ENCODE data around the gene SOAT2. TPM values are rescaled to one million over a fixed set of nuclear protein-coding genes. Genes with fewer than 3 reads are reported as not detected.

The SOAT2 gene
- total and polyA plus RNA-seq, 4 experiments from 2014 or later: 0.20 to 0.85 (median 0.34) TPM

GRCh38 chr12:53065975-53066931, 37.0 kb upstream of the SOAT2 start:
- peaks cover 29% of the 10 kb centered on the region for H3K36me3 ChIP-seq (ENCODE audit: insufficient read depth, low read length)

GRCh38 chr12:53067074-53067992, 36.0 kb upstream of the SOAT2 start:
- H3K4me1 ChIP-seq (ENCODE audit: insufficient read depth, low read length): peaks cover 11% of the 10 kb centered on the region
- H3K36me3 Mint-ChIP-seq: peaks cover 22 to 74% of the 10 kb centered on the region in 2 donors
- H3K9me3 Mint-ChIP-seq: no peaks in the 10 kb centered on the region
- H3K27me3 ChIP-seq (ENCODE audit: insufficient read depth, low read length): no peaks in the 10 kb centered on the region
- peaks cover 38% of the 10 kb centered on the region for H3K36me3 ChIP-seq (ENCODE audit: insufficient read depth, low read length)
- H3K4me3 Mint-ChIP-seq: no peak overlapping the region
- no peaks in the 10 kb centered on the region for H3K9me3 ChIP-seq (ENCODE audit: control insufficient read depth in 1 of 2, low read length in 2 of 2)
- CTCF ChIA-PET (ENCODE audit: partially characterized antibody): interaction anchor here (0.7 to 27.0 kb wide), 17 partner anchors 10 to 401 kb away, joined by 3 to 511 read pairs (median 11); partner anchors contain the start of genes ESPL1, IGFBP6, SOAT2 and SPRYD3
- H3K4me1 Mint-ChIP-seq: peaks cover 10 to 19% (median 13%) of the 10 kb centered on the region in 4 donors
- POLR2A ChIA-PET (ENCODE audit: partially characterized antibody): interaction anchor here (0.6 to 5.1 kb wide), 8 partner anchors 11 to 1272 kb away, joined by 3 to 36 read pairs (median 8); partner anchors contain the start of genes IGFBP6, SOAT2 and SPRYD3
- H3K27ac ChIP-seq (ENCODE audit: low read depth, low read length): no peak overlapping the region
- peak overlapping the region in 3 of 7 donors; percentile 42 to 61 (median 51) for H3K27ac Mint-ChIP-seq
- no peak overlapping the region for H3K4me3 ChIP-seq (ENCODE audit: low read length in 2 of 2)
- intact Hi-C loops (cut with micrococcal nuclease): loop anchor here (2.0 to 5.0 kb wide), 3 partner anchors 125 to 277 kb away; no protein-coding TSS in a partner anchor
- DNase-seq: peak in 1 of 5 donors; percentile 29
- no peaks in the 10 kb centered on the region for H3K27me3 Mint-ChIP-seq

More at GRCh38 chr12:53065975-53066931, 37.0 kb upstream of the SOAT2 start:
- H3K9me3 Mint-ChIP-seq: no peaks in the 10 kb centered on the region
- ChIA-PET POLR2A (ENCODE audit: partially characterized antibody) (interaction anchor here (0.8 to 5.1 kb wide), 8 partner anchors 9 to 255 kb away, joined by 3 to 36 read pairs (median 8); partner anchors contain the start of genes AAAS, IGFBP6, SOAT2 and SPRYD3), CTCF (ENCODE audit: partially characterized antibody) (interaction anchor here (0.6 to 27.0 kb wide), 31 partner anchors 8 to 443 kb away, joined by 3 to 511 read pairs (median 4); partner anchors contain the start of genes AAAS, ESPL1, IGFBP6 and SOAT2)
- peak; percentile 48 to 64 (median 57) for DNase-seq
- H3K4me3 Mint-ChIP-seq: no peak overlapping the region
- no peak overlapping the region for H3K4me3 ChIP-seq (ENCODE audit: low read length in 2 of 2)
- H3K9me3 ChIP-seq (ENCODE audit: control insufficient read depth in 1 of 2, low read length in 2 of 2): no peaks in the 10 kb centered on the region
- peaks cover 16 to 66% of the 10 kb centered on the region in 2 donors for H3K36me3 Mint-ChIP-seq
- intact Hi-C loops (cut with micrococcal nuclease): loop anchor here (1.0 to 5.0 kb wide), 5 partner anchors 33 to 279 kb away; partner anchors contain the start of gene SOAT2
- H3K4me1 Mint-ChIP-seq: peaks cover 9 to 19% (median 12%) of the 10 kb centered on the region in 4 donors
- H3K4me1 ChIP-seq (ENCODE audit: insufficient read depth, low read length): peaks cover 7% of the 10 kb centered on the region
- peak overlapping the region in 6 of 7 donors; percentile 54 to 89 (median 68) for H3K27ac Mint-ChIP-seq
- no peak overlapping the region for H3K27ac ChIP-seq (ENCODE audit: low read depth, low read length)
- H3K27me3 Mint-ChIP-seq: no peaks in the 10 kb centered on the region
- H3K27me3 ChIP-seq (ENCODE audit: insufficient read depth, low read length): no peaks in the 10 kb centered on the region

GRCh38 chr12:53067993-53068770, 35.1 kb upstream of the SOAT2 start:
- DNase-seq: no peak
- intact Hi-C loops (cut with micrococcal nuclease): loop anchor here (2.0 to 5.0 kb wide), 3 partner anchors 124 to 277 kb away; no protein-coding TSS in a partner anchor
- Histone ChIP-seq H3K4me1 (ENCODE audit: insufficient read depth, low read length) (peaks cover 11% of the 10 kb centered on the region), H3K36me3 (ENCODE audit: insufficient read depth, low read length) (peaks cover 44% of the 10 kb centered on the region), H3K9me3 (ENCODE audit: control insufficient read depth in 1 of 2, low read length in 2 of 2) (no peaks in the 10 kb centered on the region), H3K4me3 (ENCODE audit: low read length in 2 of 2) (no peak overlapping the region), H3K27ac (ENCODE audit: low read depth, low read length) (no peak overlapping the region), H3K27me3 (ENCODE audit: insufficient read depth, low read length) (no peaks in the 10 kb centered on the region)
- Mint-ChIP-seq H3K27ac (peak overlapping the region in 5 of 7 donors; percentile 35 to 75 (median 51)), H3K9me3 (no peaks in the 10 kb centered on the region), H3K27me3 (no peaks in the 10 kb centered on the region), H3K36me3 (peaks cover 25 to 81% of the 10 kb centered on the region in 2 donors), H3K4me1 (peaks cover 12 to 19% (median 16%) of the 10 kb centered on the region in 4 donors), H3K4me3 (no peak overlapping the region)
- ChIA-PET CTCF (ENCODE audit: partially characterized antibody) (interaction anchor here (0.7 to 27.0 kb wide), 8 partner anchors 9 to 92 kb away, joined by 3 to 511 read pairs (median 20); partner anchors contain the start of genes IGFBP6, SOAT2 and SPRYD3), POLR2A (ENCODE audit: partially characterized antibody) (interaction anchor here (0.7 to 5.1 kb wide), 6 partner anchors 10 to 112 kb away, joined by 3 to 36 read pairs (median 6); partner anchors contain the start of genes CSAD, IGFBP6, SOAT2 and SPRYD3)

GRCh38 chr12:53068811-53069585, 34.3 kb upstream of the SOAT2 start:
- H3K9me3 ChIP-seq (ENCODE audit: control insufficient read depth in 1 of 2, low read length in 2 of 2): no peaks in the 10 kb centered on the region
- H3K4me3 Mint-ChIP-seq: no peak overlapping the region
- H3K4me1 Mint-ChIP-seq: peaks cover 12 to 22% (median 18%) of the 10 kb centered on the region in 4 donors
- CTCF ChIA-PET (ENCODE audit: partially characterized antibody): interaction anchor here (1.3 to 27.0 kb wide), 6 partner anchors 8 to 91 kb away, joined by 3 to 511 read pairs (median 30); partner anchors contain the start of genes IGFBP6, SOAT2 and SPRYD3
- H3K27me3 ChIP-seq (ENCODE audit: insufficient read depth, low read length): no peaks in the 10 kb centered on the region
- intact Hi-C loops (cut with micrococcal nuclease): loop anchor here (5.0 kb wide), 2 partner anchors 123 to 218 kb away; no protein-coding TSS in a partner anchor
- POLR2A ChIA-PET (ENCODE audit: partially characterized antibody): interaction anchor here (0.7 to 5.1 kb wide), 6 partner anchors 10 to 111 kb away, joined by 3 to 36 read pairs (median 6); partner anchors contain the start of genes CSAD, SOAT2, SPRYD3 and ZNF740
- no peak overlapping the region for H3K4me3 ChIP-seq (ENCODE audit: low read length in 2 of 2)
- H3K27ac Mint-ChIP-seq: peak overlapping the region in 3 of 7 donors; percentile 35 to 63 (median 51)
- H3K4me1 ChIP-seq (ENCODE audit: insufficient read depth, low read length): peaks cover 11% of the 10 kb centered on the region
- H3K36me3 Mint-ChIP-seq: peaks cover 25 to 83% of the 10 kb centered on the region in 2 donors
- H3K27ac ChIP-seq (ENCODE audit: low read depth, low read length): no peak overlapping the region
- H3K27me3 Mint-ChIP-seq: no peaks in the 10 kb centered on the region
- no peak for DNase-seq
- H3K9me3 Mint-ChIP-seq: no peaks in the 10 kb centered on the region
- peaks cover 47% of the 10 kb centered on the region for H3K36me3 ChIP-seq (ENCODE audit: insufficient read depth, low read length)

GRCh38 chr12:53069621-53070410, 33.5 kb upstream of the SOAT2 start:
- Histone ChIP-seq H3K4me1 (ENCODE audit: insufficient read depth, low read length) (peaks cover 11% of the 10 kb centered on the region), H3K36me3 (ENCODE audit: insufficient read depth, low read length) (peaks cover 55% of the 10 kb centered on the region), H3K4me3 (ENCODE audit: low read length in 2 of 2) (no peak overlapping the region), H3K27me3 (ENCODE audit: insufficient read depth, low read length) (no peaks in the 10 kb centered on the region), H3K27ac (ENCODE audit: low read depth, low read length) (no peak overlapping the region), H3K9me3 (ENCODE audit: control insufficient read depth in 1 of 2, low read length in 2 of 2) (no peaks in the 10 kb centered on the region)
- Mint-ChIP-seq H3K36me3 (peaks cover 27 to 84% of the 10 kb centered on the region in 2 donors), H3K27ac (peak overlapping the region in 5 of 7 donors; percentile 19 to 43 (median 37)), H3K4me1 (peaks cover 15 to 26% (median 24%) of the 10 kb centered on the region in 4 donors), H3K4me3 (no peak overlapping the region), H3K27me3 (no peaks in the 10 kb centered on the region), H3K9me3 (no peaks in the 10 kb centered on the region)
- POLR2A ChIA-PET (ENCODE audit: partially characterized antibody): interaction anchor here (1.4 kb wide), 1 partner anchor 29 kb away, joined by 4 read pairs; no protein-coding TSS in a partner anchor
- no peak for DNase-seq
- CTCF ChIA-PET (ENCODE audit: partially characterized antibody): interaction anchor here (2.8 to 27.0 kb wide), 3 partner anchors 10 to 27 kb away, joined by 12 to 511 read pairs (median 58); partner anchors contain the start of genes IGFBP6, SOAT2 and SPRYD3
- intact Hi-C loops (cut with micrococcal nuclease): loop anchor here (5.0 kb wide), 2 partner anchors 122 to 217 kb away; no protein-coding TSS in a partner anchor
